HG02870 (cell line): ENCODE data around the gene MMS19.
"Not testable (repeated sequence)": the region's sequence is repeated elsewhere in the genome, so short reads cannot be mapped to it uniquely, and the experiment has no call there.

Source experiments
- ATAC-seq: cut with Tn5 transposase; IDR thresholded peaks from one replicate; pipeline ENCODE4 v1.9.1; 2021; ENCODE audit warnings: mild to moderate bottlenecking, moderate library complexity; ENCODE audit not compliant: unreplicated experiment

MMS19 gene

GRCh38 chr10:97506199-97506991, 8.2 kb upstream of the MMS19 start:
- ATAC-seq: no peak

GRCh38 chr10:97505152-97505551, 6.9 kb upstream of the MMS19 start:
- ATAC-seq: no peak

GRCh38 chr10:97503406-97503805, 5.2 kb upstream of the MMS19 start:
- no peak for ATAC-seq

GRCh38 chr10:97502916-97503315, 4.7 kb upstream of the MMS19 start:
- no peak for ATAC-seq

GRCh38 chr10:97500297-97500575, 2.0 kb upstream of the MMS19 start:
- ATAC-seq: no peak

- ATAC-seq: no peak
Measured at GRCh38 chr10:97499561-97500296, 1.5 kb upstream of the MMS19 start.

GRCh38 chr10:97498841-97499560, 779 bp upstream of the MMS19 start, which contains the start of gene UBTD1:
TSS of gene UBTD1 (plus strand) at chr10:97498924. CDS start at chr10:97499204, 280 bp downstream.
- ATAC-seq: peak; percentile 2

GRCh38 chr10:97497572-97498075, 598 bp downstream of the MMS19 start:
- ATAC-seq: no peak

- no peak for ATAC-seq
Measured at GRCh38 chr10:97494863-97495506, 3.2 kb downstream of the MMS19 start.

GRCh38 chr10:97494151-97494550, 4.1 kb downstream of the MMS19 start:
- no peak for ATAC-seq

GRCh38 chr10:97490592-97490991, 7.6 kb downstream of the MMS19 start:
- ATAC-seq: no peak

- ATAC-seq: no peak
Measured at GRCh38 chr10:97485647-97486281, 12.5 kb downstream of the MMS19 start.

- ATAC-seq: no peak
Measured at GRCh38 chr10:97483921-97484320, 14.3 kb downstream of the MMS19 start.

GRCh38 chr10:97483506-97483905, 14.7 kb downstream of the MMS19 start:
- ATAC-seq: no peak

GRCh38 chr10:97482381-97482780, 15.8 kb downstream of the MMS19 start:
- ATAC-seq: no peak

GRCh38 chr10:97481071-97481470, 17.2 kb downstream of the MMS19 start:
- no peak for ATAC-seq

GRCh38 chr10:97479939-97480338, 18.3 kb downstream of the MMS19 start:
- no peak for ATAC-seq

- ATAC-seq: not testable (repeated sequence)
Measured at GRCh38 chr10:97479410-97479809, 18.8 kb downstream of the MMS19 start.

GRCh38 chr10:97475936-97476594, 22.2 kb downstream of the MMS19 start:
- no peak for ATAC-seq

- no peak for ATAC-seq
Measured at GRCh38 chr10:97474918-97475317, 23.3 kb downstream of the MMS19 start.
